Measurements from ENCODE around the gene SIRT4.

DNA sequence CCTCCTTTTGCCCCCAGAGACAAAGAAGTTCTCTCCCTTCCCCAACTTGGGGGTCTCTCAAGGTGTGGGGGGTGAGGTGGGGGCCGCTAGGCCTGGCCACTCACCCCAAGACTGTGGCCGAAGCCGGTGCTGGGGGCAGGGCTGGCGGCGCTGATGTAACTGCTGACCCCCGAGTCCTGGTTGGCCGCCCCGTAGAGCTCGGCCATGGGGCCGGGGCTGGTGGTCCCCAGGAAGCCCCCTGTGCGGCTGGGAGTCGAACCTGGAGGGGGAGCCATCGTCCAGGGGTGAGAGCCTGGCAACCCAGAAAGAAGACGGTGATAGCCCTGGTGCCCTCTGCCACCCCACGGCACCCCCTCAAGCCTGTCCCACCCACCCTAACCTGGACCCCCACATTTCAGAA lies 43.9 kb downstream of the SIRT4 start:
- TF ChIP-seq, protein P1, sequence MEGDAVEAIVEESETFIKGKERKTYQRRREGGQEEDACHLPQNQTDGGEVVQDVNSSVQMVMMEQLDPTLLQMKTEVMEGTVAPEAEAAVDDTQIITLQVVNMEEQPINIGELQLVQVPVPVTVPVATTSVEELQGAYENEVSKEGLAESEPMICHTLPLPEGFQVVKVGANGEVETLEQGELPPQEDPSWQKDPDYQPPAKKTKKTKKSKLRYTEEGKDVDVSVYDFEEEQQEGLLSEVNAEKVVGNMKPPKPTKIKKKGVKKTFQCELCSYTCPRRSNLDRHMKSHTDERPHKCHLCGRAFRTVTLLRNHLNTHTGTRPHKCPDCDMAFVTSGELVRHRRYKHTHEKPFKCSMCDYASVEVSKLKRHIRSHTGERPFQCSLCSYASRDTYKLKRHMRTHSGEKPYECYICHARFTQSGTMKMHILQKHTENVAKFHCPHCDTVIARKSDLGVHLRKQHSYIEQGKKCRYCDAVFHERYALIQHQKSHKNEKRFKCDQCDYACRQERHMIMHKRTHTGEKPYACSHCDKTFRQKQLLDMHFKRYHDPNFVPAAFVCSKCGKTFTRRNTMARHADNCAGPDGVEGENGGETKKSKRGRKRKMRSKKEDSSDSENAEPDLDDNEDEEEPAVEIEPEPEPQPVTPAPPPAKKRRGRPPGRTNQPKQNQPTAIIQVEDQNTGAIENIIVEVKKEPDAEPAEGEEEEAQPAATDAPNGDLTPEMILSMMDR (IDR thresholded peaks at IDR 0.05): no peak
- TF ChIP-seq POLR2A (IDR thresholded peaks at IDR 0.05): no peak
- no peak for TF ChIP-seq POLR2AphosphoS5 (IDR thresholded peaks at IDR 0.05; ENCODE audit: insufficient read depth in 1 of 2, low read depth in 1 of 2)

All from vagina (tissue), 2 donors.